Cardiac muscle cell (in vitro differentiated cells and primary cell): Measurements from ENCODE around the gene OR8B12. TPM values are rescaled to one million over a fixed set of nuclear protein-coding genes. Genes with fewer than 3 reads are reported as not detected.
A peak's percentile ranks its signal among the peaks of the same experiment; 100 is the strongest.

Experiments used
- DNase-seq, 2 donors: peaks; one replicate each; pipeline versions ENCODE4 v3.0.0 to v3.0.0-alpha.2; 2010 to 2017; ENCODE audit warnings: low read depth in 1 of 2, low spot score in 1 of 2
- H3K27ac ChIP-seq: fragments of 200-600 bp; sonication (generic); 2 replicates; pipeline ENCODE4 v1.5.1; 2016
- H3K27me3 ChIP-seq: fragments of 200-600 bp; sonication (generic); 2 replicates; pipeline ENCODE4 v1.6.0; 2016; ENCODE audit warnings: control low read depth
- H3K36me3 ChIP-seq: fragments of 200-600 bp; sonication (generic); 2 replicates; pipeline ENCODE4 v1.5.1; 2016; ENCODE audit warnings: control low read depth
- H3K4me1 ChIP-seq: fragments of 200-600 bp; sonication (generic); 2 replicates; pipeline ENCODE4 v1.8.1; 2017; ENCODE audit warnings: low read depth, mild to moderate bottlenecking, mixed run types
- H3K4me3 ChIP-seq: fragments of 200-600 bp; sonication (generic); 2 replicates; pipeline ENCODE4 v1.5.1; 2016; ENCODE audit warnings: mild to moderate bottlenecking
- H3K9me3 ChIP-seq: fragments of 200-600 bp; sonication (generic); 2 replicates; pipeline ENCODE4 v1.5.1; 2017; ENCODE audit warnings: low read depth, mild to moderate bottlenecking, control low read depth
- CTCF ChIP-seq: IDR thresholded peaks from 2 replicates; pipeline ENCODE4 v1.5.1; 2012; ENCODE audit warnings: low read depth, mild to moderate bottlenecking, low read length
- polyA plus RNA-seq: library from polyadenylated mRNA; unstranded; fragments of >200 nt; fragmentation: Nextera tagmentation; extraction: Ambion mirVana; gene quantifications from 2 replicates; pipeline ENCODE4 v1.2.1, GENCODE V29; 2016
- total RNA-seq: library from RNA; depleted of rRNA; stranded (reverse); fragments of >200 nt; gene quantifications from 2 replicates; pipeline ENCODE4 v1.2.3, GENCODE V29; 2016

OR8B12 gene
- total and polyA plus RNA-seq, 2 experiments from 2014 or later: not detected

GRCh38 chr11:124541204-124541603 is 2.2 kb downstream of the OR8B12 start:
- Histone ChIP-seq H3K4me1 (no peaks in the 10 kb centered on the region), H3K27me3 (peaks cover 3% of the 10 kb centered on the region), H3K36me3 (no peaks in the 10 kb centered on the region), H3K9me3 (no peaks in the 10 kb centered on the region), H3K4me3 (no peak overlapping the region), H3K27ac (no peak overlapping the region)
- no peak for TF ChIP-seq CTCF
- DNase-seq: no peak

GRCh38 chr11:124538019-124538418 is 5.4 kb downstream of the OR8B12 start:
- no peak for TF ChIP-seq CTCF
- peak in 1 of 2 donors; percentile 96 for DNase-seq

GRCh38 chr11:124536520-124536919 is 6.9 kb downstream of the OR8B12 start:
- no peak overlapping the region for H3K27ac ChIP-seq
- H3K9me3 ChIP-seq: no peaks in the 10 kb centered on the region
- H3K36me3 ChIP-seq: no peaks in the 10 kb centered on the region
- H3K4me1 ChIP-seq: no peaks in the 10 kb centered on the region
- no peaks in the 10 kb centered on the region for H3K27me3 ChIP-seq
- TF ChIP-seq CTCF: peak; percentile 48
- H3K4me3 ChIP-seq: no peak overlapping the region
- peak; percentile 37 to 97 for DNase-seq

More at GRCh38 chr11:124538019-124538418, 5.4 kb downstream of the OR8B12 start:
- no peak overlapping the region for H3K4me3 ChIP-seq
- H3K36me3 ChIP-seq: no peaks in the 10 kb centered on the region
- H3K27ac ChIP-seq: no peak overlapping the region
- H3K9me3 ChIP-seq: no peaks in the 10 kb centered on the region
- no peaks in the 10 kb centered on the region for H3K27me3 ChIP-seq
- H3K4me1 ChIP-seq: no peaks in the 10 kb centered on the region

- H3K4me1 ChIP-seq: no peaks in the 10 kb centered on the region
- no peak for TF ChIP-seq CTCF
- H3K27ac ChIP-seq: no peak overlapping the region
- H3K4me3 ChIP-seq: no peak overlapping the region
- H3K27me3 ChIP-seq: no peaks in the 10 kb centered on the region
- H3K9me3 ChIP-seq: no peaks in the 10 kb centered on the region
- DNase-seq: peak in 1 of 2 donors; percentile 79
- H3K36me3 ChIP-seq: no peaks in the 10 kb centered on the region
Measured at GRCh38 chr11:124535552-124536232, 7.8 kb downstream of the OR8B12 start.

- Histone ChIP-seq H3K27ac (no peak overlapping the region), H3K36me3 (no peaks in the 10 kb centered on the region), H3K9me3 (no peaks in the 10 kb centered on the region), H3K4me3 (no peak overlapping the region), H3K4me1 (no peaks in the 10 kb centered on the region), H3K27me3 (no peaks in the 10 kb centered on the region)
- TF ChIP-seq CTCF: no peak
- no peak for DNase-seq
Measured at GRCh38 chr11:124534051-124534450, 9.4 kb downstream of the OR8B12 start.

GRCh38 chr11:124533626-124534025 is 9.8 kb downstream of the OR8B12 start:
- no peaks in the 10 kb centered on the region for H3K4me1 ChIP-seq
- no peak overlapping the region for H3K27ac ChIP-seq
- no peaks in the 10 kb centered on the region for H3K36me3 ChIP-seq
- H3K27me3 ChIP-seq: no peaks in the 10 kb centered on the region
- no peaks in the 10 kb centered on the region for H3K9me3 ChIP-seq
- no peak for DNase-seq
- H3K4me3 ChIP-seq: no peak overlapping the region
- no peak for TF ChIP-seq CTCF
